DMS79 (cell line): Measurements from ENCODE around the gene FRAS1.
"Not testable (repeated sequence)": the region's sequence is repeated elsewhere in the genome, so short reads cannot be mapped to it uniquely, and the experiment has no call there.

ENCODE experiments used
- DNase-seq: peaks from one replicate; lab custom pipeline; 2025; lab: John Stamatoyannopoulos, UW

Gene FRAS1

DNA sequence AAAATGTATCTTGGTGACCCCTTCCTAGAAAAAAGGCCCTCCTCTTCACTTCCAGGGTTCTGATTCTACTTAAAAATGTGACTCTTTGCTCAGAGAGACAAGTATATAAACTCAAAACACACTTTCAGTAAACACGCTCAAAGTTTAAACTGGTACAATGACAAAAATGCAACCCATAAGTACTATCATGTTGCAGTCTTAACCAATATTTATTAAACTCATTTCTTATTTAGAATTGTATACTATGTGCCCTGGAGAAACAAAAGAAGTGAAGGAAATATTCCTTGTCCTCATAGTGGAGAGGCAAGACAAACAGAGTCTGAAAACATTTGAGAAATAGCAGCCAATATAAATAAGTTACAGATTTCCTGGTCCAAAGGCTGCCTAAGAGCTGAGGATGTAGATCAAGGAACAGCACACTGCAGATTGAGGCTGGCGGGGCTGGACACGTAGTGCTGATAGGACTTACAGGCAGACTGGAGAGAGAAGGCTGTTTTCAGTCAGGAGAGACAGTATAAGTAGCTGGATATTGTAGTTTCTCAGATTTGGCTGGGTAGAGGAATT, 455.3 kb downstream of the FRAS1 start:
- DNase-seq: no peak

DNA sequence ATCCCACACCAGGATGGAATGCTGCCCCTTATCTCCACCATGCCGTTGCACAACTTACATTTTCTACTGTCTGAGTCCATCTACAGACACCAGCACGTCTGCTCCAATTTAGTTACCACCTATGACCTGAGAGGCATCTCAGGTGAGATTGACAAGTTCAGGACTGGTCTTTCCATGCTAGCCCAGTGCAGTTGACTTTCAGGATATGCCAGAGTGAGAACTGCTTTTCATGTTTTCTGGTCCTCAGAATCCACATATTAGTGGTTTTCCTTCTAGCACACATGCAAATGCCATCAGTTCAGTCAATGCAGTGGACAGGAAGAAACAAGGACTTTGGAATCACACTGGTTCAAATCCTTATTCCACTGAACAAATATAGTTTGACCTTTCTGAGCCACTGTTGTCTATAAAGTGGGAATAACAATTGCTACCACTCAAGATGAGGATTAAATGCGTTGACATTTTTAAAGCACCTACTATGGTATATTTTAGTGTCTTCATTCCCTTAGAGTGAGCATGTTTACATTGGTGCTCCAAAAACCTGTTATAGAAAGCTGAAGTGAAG, 456.4 kb downstream of the FRAS1 start:
- DNase-seq: no peak

DNA sequence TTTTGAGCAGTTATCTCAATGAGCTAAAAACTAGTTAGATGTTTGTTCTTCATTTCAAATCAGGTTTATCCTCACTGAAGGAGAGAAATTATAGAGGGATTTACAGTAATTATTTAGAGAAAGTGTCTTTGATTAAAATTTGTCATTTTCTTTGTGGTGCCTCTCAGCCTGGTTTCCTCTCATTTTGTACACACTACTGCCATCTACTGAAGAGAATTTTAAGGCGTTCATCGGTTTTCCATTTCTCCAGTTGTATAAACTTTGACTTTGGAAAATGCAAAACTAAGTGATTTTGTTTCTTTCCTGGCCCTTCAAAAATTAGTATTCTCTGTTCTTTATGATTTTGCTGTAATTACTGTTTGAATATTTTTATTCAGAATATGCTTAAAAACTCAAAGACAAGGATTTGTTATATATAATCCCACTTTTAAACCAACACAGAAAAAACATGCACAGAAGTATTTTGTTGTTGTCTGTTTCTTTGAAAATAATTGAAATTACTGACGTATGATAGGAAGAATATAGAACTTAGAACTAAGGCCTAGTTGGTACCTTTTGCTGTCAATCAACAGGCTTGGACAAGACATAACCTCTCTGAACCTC, 460.0 kb downstream of the FRAS1 start:
- DNase-seq: no peak

DNA sequence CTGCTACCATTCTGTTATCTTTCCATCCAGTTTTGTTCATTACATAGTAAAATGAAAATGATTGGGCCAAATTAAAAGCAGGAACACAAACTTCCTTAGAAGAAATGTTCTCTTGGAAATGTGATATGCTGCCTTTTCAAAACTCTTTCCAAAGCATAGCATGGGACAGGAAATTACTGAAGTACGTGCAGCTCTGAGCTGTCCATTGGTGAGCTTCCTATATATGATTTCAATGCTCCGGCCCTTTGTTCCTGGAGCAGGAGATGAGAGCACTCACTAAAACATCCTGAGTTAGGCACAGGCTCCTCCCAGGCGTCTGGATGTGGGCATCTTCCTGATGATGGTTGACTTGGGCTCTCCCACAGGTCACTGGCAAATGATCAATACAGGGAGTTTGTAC, 461.4 kb downstream of the FRAS1 start:
- no peak for DNase-seq

DNA sequence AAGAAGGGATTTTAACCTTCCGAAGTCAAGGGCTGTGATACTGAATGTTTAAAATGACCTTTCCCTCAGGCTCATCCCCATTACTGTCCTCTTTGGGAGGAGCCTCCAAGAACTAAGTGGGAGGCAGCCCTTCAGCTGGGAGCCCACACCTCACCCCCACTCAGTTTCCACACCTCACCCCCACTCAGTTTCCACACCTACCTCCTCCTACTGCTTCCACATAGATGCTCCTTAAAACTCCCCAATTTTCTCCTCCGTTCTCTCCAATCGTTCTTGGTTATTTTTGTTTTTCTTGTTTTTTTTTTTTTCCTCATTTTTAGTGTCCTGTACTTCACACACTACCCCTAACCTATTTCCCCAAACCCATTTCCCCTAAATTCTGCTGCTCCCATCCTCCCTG, 462.8 kb downstream of the FRAS1 start:
- DNase-seq: no peak

DNA sequence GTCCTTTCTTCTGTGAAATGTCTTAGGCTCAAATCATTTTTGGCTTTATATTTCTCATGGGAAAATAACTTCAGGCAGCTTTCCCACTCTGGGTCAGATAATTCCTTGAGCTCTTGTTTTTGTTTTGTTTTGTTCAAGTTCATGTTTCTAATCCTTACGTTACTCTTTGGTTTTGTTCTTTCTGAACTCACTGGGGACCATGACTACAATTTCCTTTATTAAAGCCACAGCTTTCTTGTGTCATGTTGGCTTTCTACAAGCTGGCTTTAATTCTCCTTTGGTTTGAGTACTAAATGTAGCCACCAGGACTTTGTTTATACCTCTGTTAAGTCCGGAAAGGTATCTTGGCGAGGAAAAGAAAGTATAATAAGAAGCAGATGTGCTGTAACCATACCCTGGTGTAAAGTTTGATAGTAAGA, 463.7 kb downstream of the FRAS1 start:
- DNase-seq: no peak

DNA sequence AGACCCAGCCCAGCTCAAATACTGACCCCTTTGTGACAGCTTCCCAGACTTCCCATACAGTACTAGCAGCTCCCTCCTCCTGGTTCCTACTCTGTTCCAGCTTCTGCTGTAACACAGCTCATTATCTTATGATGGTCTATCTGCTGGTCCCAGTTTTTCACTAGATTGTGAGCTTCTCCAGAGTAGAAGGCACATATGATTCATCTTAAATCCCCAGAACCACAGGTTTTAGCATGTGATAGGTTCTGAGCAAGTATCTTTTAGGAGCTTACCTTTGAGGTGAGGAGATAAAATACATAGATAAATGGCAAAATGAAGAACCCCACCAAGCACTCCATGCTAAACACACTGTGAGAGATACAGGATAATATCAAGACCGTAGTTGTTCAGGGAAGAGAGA, 466.9 kb downstream of the FRAS1 start:
- DNase-seq: no peak

GRCh38 chr4:78525559-78525958, 468.4 kb downstream of the FRAS1 start:
- DNase-seq: no peak

DNA sequence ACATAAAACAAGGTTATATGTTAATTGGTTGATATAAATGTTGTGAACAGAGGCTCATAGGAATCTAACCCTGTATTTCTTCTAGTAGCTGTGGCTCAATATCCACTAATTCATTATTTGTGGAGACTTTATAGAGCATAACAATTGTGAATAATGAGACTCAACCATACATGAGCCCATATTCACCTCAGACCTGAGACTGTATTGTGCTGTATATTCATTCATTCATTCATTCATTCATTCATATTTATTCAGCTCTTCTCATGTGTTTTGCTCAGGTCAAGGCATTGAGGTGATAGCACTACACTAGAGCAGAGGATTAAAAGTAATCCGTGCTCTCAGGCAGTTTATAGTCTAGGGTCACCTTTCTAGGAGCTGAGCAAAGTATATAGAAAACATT, 470.0 kb downstream of the FRAS1 start:
- no peak for DNase-seq

DNA sequence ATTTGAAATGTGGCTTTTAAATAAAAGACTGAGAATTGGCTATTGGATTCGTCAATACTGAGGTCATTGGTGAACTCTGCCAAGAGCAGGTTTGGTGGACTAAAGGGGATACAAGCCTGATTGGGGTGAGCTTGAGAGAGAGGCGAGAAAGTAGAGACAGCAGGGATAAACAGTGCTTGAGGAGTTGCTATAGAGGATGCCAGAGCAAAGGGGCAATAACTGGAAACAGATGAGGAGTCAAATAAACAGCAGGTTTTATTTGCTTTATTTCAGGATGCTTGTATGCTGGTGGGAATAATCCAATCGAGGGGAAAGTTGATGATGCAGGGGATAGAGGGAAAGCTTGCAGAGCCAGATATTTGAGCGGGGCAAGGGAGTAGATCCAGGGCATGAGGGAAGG, 470.4 kb downstream of the FRAS1 start:
- DNase-seq: no peak

DNA sequence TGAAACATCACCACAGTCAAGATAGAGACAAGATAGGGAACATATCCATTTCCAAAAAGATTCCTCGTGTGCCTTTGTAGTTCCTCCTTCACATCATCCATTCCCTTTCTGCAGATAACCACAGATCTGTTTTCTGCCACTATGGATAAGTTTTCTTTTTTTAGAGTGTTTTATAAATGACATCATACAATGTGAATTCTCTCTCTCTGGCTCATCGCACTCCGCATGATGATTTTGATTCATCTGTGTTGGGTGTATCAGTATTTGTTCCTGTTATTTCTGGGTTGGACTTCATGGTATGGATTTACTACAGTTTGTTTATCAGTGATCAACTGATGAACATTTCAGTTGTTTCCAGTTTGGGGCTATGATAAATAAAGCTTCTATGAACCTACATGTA, 471.2 kb downstream of the FRAS1 start:
- DNase-seq: no peak

DNA sequence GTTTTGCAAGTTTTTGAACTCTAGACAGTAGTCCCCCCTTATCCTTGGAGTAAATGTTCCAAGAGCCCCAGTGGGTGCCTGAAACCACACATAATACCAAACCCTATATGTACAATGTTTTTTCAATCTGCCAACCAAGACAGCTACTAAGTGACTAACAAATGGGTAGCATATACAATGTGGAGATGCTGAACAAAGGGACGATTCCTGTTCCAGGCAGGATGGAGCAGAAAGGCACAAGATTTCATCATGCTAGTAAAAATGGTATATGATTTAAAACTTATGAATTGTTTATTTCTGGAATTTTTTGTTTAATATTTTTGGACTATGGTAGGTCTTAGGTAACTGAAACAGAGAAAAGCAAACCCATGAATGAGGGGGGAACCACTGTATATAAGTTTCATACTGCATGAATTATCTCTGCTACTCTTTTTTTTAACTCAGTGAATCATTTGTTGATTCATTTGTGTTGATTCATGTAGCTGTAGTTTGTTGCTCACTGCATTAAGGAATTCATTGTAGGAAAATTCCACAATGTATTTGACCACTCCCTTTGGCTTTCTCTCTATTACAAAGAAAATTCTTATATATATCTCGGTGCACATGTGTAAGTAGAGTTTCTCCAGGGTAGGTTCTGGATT, 472.6 kb downstream of the FRAS1 start:
- DNase-seq: no peak

GRCh38 chr4:78532046-78532445, 474.9 kb downstream of the FRAS1 start:
- no peak for DNase-seq

GRCh38 chr4:78533854-78534253, 476.7 kb downstream of the FRAS1 start:
- no peak for DNase-seq

- DNase-seq: no peak
Observed at GRCh38 chr4:78534286-78534955, 477.3 kb downstream of the FRAS1 start.

- no peak for DNase-seq
Observed at GRCh38 chr4:78542373-78542772, 485.2 kb downstream of the FRAS1 start.

- no peak for DNase-seq
Observed at GRCh38 chr4:78543424-78544125, 486.5 kb downstream of the FRAS1 start.

GRCh38 chr4:78544678-78545077, 487.6 kb downstream of the FRAS1 start:
- no peak for DNase-seq

DNA sequence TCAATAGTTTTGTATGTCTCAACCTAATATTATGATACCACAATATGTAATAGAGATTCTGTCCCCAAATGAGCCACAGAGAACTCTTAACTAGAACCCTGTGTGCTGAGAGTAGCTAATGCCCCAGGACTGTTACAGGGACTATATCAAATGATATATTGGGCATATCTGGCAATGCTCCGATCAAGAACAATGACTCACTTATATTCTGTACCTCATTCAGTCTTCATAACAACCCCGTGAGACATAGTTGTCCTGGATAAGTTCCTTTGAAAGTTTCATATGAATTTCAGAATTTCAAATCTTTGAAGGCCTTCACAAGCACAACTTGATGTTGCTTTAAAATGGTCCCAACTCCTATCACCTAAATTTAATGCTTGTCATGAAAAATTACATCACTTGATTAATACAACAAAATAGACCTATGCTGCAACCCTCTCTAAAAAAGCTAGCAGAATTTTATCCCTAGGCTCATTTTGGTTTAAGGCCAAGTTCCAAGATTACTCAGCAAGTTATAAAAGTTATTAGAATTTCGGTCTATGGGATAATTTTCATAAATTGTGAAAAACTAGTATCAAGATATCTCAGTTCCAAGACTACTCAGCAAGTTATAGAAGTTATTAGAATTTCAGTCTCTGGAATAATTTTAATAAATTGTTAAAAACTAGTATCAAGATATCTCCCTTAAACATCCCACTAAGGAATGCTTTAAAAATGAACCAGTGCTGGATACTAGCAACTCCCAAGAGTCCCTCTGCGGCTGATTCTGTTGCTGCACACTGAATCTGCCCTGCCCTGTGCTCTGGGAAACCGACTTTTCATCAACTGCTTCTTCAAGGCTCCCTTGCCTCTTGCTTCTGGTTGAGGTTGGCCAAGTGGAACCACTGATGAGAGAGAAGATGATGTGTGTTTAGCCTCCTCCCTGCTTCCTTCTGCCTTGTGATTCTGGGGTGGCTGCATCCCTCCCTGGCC, 488.4 kb downstream of the FRAS1 start:
- DNase-seq: no peak

- DNase-seq: not testable (repeated sequence)
Observed at GRCh38 chr4:78547899-78548298, 490.8 kb downstream of the FRAS1 start.

- DNase-seq: not testable (repeated sequence)
Observed at GRCh38 chr4:78548889-78549288, 491.8 kb downstream of the FRAS1 start.
